NCI-H345 treated with DMSO at 0.1 percent for 48 hours (cell line): ENCODE measurements around the gene SDC4.

Experiments
- DNase-seq: peaks from one replicate; lab custom pipeline; 2025; ENCODE audit not compliant: unreplicated experiment; lab: John Stamatoyannopoulos, UW

SDC4 gene

DNA sequence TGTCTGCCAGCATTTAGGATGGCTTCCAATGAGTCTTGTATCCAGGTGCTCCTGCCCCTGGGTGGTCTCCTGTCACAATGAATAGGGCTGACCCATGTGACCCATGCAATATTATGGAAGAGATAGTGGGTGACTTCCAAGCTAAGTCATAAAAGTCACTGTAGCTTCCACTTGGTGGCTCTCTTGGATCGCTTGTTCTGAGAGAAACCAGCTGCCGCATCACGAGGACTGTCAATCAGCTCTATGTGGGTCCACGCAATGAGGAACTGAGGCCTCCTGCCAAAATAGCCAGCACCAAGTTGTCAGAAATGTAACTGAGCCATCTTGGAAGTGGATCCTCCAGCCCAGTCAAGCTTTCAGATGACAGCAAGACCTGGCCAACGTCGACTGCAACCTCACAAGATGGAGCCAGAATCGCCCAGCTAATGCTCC lies 25.3 kb downstream of the SDC4 start:
- DNase-seq = no peak

DNA sequence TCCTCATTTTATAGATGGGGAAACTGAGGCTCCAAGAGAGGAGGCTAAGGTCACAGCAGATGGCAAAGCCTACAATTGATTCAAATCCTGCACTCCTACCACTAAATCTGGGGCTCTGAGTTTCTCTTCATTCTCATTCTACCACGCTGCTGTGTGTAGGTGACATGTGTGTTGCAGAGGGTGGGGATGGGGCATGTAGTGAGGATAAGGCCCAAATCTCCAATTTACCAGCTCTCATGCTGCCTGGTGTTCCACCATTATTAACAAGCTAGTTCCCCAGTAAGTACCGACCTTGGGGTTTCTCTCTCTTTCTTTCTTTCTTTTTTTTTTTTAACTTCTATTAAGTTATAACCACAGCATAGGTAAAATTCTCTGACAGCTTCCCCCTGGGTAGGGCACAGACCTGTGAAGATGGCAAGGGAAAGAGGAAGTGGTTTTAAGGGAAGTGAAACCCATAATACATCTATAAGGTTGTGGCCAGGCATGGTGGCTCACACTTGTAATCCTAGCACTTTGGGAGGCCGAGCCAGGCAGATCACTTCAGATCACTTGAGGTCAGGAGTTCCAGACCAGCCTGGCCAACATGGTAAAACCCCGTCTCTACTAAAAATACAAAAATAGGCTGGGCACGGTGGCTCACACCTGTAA lies 27.2 kb downstream of the SDC4 start:
- DNase-seq = no peak

DNA sequence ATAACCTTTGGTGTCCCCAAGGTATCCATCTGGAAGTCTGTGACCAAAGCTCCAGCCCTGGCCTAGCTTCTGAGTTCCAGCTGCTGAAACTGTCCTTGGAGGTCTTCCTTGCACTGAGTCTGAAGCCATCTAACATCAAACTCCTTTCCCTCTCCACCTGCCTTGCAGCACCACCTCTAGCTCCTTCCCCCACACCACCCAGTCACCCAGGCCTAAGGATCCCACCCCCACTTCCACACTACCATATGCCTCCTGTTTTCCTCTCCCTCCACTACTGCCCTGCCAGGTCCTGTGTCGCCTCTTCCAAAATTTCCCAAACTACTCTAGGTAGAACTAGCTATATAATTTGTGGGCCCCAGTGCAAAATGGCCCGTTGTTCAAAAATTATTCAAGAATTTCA lies 29.3 kb downstream of the SDC4 start:
- DNase-seq = no peak

DNA sequence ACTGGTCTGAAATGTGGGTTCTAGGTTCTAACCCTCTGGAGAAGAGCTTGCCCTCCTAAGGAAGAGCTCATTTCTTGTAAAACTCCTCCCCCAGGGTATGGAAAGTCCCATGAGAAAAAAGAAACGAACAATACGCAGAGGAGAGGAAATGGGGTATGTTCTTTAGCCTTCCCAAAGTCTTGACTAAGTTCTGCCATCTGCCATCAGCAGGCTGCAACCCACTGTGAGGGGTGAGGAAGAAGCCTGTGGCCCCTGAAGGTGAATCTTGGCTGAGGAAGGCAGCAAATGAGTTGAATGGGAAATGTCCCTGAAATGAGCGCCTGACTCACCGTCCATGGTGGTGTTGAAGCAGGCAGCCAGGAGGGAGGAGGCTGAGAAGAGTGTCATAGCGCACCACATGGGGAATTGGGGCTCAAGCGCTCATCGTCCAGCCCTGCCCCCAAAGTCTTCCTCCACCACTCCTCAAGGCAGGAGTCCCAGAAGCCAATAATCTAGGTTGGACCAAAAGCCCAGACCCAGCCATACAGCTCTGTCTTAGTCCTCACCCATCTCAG lies 29.8 kb downstream of the SDC4 start:
- no peak for DNase-seq

DNA sequence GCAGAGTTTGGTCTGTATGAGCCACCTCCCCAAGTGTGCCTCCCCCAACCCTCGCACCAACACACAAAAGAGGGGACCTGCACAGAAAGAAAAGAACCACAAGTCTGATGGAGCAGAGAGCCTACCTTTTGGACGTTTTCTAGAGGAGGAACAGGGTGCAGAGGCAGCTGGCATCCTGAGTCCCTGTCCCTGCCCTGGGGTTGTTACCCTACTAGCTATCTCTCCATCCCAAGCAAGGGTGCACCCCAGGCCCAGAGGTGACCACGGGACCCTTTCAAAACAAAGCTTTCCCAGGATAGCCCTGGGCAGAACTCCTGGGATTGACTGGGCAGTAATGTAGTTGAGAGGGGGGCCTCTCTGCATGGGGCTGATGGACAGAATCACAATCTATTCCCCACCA lies 30.4 kb downstream of the SDC4 start:
- no peak for DNase-seq

DNA sequence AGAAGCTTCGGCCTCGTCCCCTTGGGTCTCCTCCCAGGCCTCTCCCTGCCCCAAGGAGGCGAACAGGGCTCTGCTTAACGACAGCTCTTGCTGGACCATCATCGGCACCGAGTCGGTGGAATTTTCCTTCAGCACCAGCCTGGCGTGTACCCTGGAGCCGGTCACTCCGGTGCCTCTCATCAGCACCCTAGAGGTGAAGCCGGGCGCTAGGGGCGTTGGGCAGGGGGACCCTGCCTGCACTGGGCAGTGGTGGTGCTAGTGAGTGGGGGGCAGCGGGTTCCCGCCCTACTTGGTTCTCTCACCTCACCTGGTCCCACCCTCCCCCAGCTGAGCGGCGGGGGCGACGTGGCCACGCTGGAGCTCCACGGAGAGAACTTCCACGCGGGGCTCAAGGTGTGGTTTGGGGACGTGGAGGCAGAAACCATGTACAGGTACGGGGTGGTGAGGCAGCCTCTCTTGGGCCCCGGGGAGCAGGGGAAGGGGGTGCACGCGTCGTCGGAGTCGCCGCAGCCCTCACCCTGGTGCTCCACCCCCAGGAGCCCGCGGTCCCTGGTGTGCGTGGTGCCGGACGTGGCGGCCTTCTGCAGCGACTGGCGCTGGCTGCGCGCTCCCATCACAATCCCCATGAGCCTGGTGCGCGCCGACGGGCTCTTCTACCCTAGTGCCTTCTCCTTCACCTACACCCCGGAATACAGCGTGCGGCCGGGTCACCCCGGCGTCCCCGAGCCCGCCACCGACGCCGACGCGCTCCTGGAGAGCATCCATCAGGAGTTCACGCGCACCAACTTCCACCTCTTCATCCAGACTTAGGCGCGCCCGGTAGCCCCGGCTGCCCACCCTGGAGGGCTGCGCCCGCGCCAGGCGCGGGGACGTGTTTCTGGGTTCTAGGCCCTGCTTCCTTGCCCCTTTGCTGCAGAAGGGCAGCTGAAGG lies 31.8 kb downstream of the SDC4 start:
- DNase-seq = no peak

DNA sequence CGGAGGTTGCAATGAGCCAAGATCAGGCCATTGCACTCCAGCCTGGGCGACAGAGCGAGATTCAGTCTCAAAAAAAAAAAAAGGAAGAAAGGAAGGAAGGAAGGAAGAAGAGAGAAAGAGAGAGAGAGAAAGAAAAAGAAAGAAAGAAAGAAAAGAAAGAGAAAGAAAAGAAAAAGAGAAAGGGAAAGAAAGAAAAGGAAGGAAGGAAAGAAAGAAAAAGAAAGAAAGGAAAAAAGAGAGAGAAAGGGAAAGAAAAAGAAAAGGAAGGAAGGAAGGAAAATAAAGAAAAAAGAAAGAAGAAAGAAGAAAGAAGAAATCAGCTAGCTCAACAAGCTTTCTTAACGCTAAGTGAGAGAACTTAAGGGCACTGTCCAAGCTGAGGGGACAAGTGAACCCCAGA lies 32.6 kb downstream of the SDC4 start:
- DNase-seq = no peak

DNA sequence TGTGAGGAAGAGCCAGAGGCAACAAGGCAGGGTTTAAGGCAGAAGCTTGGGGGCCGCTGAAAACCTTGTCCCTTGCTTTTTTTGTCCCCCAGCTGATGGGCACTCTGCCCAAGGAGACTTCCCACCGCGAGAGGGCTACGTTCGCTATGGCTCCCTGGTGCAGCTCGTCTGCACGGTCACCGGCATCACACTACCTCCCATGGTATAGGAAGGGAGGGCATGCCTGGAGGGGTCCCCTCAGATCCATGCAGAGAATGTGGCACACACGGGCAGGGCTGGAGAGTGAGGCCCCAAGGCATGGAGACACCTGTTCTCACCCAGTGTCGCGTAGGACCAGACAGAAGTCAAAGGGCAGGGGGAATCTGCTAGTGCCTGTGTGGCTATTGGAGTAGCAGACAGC lies 34.3 kb downstream of the SDC4 start:
- no peak for DNase-seq

DNA sequence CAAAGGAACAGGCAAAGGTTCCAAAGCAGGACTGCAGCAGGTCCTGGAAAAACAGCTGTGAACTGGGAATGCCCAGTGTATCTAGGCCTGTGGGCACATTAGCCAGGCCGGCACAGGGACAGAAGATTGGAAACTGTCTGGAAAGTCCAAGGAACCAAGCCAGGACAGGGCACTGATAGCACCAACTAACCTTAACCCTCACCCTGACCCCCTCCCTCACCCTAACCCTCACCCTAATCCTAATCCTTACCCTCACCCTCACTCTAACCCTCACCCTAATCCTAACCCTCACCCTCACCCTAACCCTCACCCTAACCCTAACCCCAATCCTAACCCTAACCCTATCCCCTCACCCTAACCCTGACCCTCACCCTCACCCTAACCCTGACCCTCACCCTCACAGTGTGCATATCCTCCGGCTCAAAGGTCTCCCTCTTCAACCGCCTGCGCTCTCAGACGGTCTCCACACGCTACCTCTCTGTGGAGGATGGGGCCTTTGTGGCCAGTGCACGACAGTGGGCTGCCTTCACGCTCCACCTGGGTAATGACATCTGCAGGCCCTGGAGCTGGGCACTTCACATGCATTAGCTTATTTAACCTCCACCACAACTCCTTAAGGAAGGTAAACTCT lies 35.0 kb downstream of the SDC4 start:
- no peak for DNase-seq

DNA sequence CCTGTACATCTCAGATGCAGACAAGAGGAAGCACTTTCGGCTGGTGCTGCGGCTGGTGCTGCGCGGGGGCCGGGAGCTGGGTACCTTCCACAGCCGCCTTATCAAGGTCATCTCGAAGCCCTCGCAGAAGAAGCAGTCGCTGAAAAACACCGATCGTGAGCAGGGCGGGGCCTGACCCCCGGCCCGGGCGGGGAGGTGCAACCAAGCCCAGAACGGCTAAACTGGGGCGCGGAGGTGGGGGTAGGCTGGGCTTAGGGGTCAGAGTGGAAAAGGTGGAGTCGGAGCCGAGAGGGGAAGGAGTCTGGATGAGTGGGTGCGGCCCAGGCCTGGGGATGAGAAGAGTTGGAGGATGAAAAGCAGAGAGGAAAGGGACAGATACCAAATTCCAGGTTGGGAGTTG lies 36.0 kb downstream of the SDC4 start:
- DNase-seq = no peak

DNA sequence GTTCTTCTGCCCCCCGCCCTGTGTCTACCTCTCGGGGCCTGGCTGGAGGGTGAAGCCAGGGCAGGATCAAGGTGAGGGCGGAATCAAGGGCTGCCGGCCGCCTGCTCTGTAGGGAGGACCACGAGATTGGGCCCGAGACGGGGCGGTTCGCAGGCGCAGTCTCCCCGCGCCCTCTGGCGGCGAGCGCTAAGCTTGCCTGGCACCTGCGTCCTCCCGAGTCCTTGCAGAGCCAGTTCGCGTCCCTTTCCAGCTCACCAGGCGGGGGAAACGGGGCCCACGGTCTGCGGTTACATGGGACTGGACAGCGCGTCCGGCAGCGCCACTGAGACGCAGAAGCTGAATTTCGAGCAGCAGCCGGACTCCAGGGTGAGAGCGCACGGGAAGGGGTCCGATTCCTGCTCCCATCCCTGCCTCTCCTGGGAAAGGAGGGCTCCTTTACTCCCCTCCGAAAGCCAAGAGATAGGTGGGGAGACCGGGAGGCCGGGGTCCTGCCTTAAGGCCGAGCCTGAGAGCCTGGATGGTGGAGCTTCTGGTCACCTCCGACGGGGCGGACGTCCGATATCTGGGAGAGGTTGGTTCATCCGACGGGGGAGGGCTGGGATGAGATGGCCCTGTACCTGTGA lies 36.5 kb downstream of the SDC4 start:
- DNase-seq = no peak

DNA sequence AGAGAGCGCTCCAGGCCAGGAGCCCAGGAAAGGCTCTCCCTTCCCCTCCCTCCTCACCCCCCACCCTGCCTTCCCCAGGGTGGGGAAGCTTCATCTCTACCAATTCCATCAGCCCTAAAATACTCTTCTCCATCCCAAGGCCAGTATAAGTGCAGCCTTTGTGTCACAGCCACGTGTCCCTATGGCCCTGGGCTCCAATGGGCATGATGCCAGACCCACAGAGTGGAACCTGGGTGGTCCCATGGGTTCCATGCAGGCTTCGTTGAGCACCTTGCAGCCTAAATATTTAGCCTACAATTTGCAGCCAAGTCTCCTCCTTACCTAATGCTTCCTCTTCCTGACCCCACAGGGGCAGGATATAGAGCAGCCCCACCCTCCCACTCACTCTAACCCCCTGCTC lies 39.1 kb downstream of the SDC4 start:
- no peak for DNase-seq

DNA sequence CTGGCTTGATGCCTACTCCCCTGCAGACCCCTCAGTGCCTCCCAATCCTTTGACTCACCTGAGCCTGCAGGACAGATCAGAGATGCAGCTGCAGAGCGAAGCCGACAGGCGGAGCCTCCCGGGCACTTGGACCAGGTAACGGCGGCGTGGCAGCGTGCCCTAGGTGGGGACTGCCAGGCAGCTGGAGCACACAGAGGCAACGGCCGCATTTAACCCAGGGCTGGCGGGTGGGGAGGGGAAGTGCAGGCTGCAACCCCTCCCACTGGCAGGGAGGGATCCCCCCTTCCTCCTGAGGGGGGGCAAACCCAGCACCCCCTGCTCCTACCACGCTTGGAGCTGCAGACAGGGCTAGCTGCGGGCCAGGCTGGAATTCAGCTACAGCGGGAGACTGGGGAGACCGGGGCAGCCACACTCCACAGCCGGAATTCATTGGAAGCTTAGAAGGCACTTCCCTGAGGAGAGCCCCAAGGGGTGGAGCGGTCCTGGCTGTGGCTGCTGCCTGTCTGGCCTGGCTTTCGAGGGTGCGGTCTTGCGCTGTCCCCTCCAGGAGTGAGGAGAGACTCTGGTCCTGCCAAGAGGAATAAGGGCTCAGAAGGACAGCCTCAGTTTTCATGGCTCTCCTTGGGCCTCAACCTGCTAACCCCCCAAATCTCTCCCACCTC lies 40.0 kb downstream of the SDC4 start, which contains the start of gene MATN4:
MATN4 (minus strand) TSS at position 183 of the 662 bp plus-strand sequence. CDS start 2,717 bp downstream, outside the sequence.
- DNase-seq = no peak

DNA sequence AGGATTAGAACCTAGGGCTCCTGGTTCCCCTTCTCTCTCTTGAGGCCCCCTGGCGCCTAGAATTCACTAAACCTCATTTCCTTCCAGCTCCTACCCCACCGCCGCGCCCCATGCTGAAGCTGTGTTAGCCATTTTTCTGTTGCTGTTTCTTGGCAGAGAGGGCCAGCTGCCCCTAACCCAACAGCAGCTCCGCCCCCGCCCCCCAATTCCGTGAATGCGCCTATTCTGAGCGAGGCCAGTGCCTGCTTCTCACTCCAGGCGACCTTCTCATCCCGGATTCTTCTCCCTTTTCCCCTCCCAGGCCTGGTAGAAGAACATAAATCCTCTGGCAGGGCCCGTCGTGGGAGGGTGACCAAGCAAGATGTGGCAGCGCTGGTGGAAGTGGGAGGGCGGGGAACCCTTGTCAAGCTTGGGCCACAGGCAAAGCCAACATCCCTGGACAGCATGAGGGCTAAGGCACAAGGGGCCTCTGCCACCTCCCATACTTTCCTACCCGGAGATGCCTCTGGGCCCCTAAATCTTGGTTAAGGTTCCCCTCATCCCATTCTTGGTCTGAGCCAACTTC lies 41.1 kb downstream of the SDC4 start:
- DNase-seq = no peak

DNA sequence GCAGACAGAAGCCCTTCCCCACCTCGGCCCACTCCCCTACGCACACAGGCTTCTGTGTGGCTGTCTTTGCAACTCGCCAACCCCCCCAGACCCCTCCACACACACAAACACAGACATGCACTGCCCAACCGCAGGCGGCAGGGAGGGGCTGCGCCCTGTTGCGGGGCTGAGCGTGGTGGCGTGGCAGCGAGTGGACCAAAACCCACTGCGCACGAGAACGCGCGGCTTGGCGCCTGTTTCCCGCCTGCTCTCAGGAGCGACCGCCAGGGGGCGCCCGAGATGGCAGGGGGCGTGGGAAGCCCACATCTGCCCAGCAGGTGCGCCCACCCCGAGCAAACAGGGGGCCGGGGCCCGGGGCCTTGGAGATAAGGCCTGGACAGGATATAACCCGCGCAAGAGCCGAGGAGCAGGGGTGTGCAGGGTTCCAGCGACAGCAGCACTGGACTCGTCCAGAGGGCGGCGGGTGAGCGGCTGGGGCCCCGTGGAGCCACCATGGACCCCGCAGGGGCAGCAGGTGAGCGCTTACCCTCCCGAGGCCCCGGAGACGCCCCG lies 41.7 kb downstream of the SDC4 start, which contains the start of gene RBPJL:
RBPJL (plus strand) TSS at position 410 of the 552 bp plus-strand sequence; CDS start at position 493, 83 bp downstream.
- no peak for DNase-seq

DNA sequence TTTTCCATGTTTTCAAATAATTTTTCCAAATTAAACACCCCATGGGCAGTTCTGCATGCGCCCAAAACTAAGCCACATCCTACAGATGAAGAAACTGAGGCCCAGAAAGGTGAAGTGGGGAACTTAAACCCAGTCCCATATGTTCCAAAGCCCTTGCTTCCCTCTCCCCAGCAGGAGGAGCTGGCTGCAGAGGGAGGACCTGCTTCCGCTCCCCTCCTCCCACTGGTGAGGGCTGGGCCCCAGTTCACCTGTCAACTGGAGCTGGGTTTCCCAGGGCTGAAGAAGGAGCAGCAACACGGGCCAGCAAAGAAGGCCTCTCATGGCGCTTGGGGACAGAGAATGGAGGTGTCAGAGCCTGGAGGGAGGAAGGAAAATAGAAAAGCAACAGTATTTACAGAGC lies 43.0 kb downstream of the SDC4 start:
- DNase-seq = no peak

DNA sequence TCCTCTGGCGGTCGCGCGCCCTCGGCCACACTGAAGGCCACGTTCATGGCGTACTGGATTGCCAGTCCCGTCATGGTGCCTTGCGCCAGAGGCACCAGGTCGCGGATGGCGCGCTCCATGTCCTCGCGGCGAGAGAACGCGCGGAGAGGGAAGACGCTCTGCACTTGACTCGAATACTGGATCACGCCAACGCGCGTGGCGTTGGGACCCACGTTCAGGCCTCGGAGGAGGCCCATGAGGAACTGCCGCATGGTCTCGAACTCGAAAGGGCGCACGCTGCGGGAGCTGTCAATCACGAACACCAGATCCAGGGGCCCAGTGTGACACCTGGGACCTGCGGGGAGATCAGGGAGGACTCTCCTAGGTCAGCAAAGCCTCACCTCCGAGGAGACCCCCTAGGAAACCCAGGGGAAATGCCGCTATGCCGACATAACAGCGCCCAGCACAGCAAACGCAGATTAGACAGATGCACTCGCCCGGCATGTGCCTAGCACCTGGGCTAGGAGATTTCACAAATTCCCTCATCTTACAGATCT lies 43.7 kb downstream of the SDC4 start:
- no peak for DNase-seq

DNA sequence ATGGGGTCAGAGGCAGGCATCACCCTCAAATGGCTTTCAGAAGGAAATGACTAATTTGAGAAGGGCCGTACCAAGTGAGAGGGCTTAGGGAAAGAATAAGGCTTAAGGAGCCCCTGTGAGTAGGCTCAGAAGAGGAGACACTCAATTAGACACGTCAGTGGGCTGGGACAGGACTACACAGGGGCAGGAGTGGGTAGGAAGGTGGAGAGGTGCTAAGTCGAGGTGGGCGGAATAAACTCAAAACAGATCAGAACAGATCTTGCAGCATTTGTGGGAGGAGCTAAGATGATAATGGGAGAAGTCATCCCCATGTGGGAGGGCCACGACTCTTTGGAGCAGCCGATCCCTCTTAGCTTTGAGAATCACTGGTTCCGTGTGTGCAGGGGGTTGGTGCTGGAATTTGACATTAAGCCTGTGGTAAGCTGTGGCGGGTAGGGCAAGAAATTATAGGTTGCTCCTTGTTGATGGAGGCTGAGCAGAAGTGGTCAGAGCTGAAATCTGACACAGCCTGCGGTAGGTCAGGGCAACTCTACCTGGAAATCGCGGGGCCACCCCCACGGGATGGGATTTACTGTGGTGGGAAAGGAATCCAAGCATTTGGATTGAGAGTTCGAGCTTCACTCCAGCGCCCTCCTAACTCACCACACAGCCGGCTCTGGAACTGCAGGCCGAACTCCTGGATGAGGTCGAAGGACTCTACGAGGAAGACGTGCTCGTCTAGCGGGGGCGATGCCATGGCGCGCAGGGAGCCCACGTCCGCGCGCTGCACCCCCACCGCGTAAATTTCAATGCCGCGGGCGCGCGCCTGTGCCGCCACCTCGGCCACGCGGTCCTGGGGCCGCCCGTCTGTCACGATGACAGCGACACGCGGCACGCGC lies 44.4 kb downstream of the SDC4 start:
- DNase-seq = no peak
